H7 (cell line): ENCODE measurements around the gene RXFP4. TPM values are rescaled to one million over a fixed set of nuclear protein-coding genes. Genes with fewer than 3 reads are reported as not detected.
A peak's percentile ranks its signal among the peaks of the same experiment; 100 is the strongest.
"Not testable (repeated sequence)": the region's sequence is repeated elsewhere in the genome, so short reads cannot be mapped to it uniquely, and the experiment has no call there.

Source experiments
- DNase-seq: peaks from one replicate; pipeline ENCODE4 v3.0.0; 2012
- H3K27me3 ChIP-seq: 2 replicates; pipeline ENCODE4 v1.6.0; 2011; ENCODE audit warnings: mild to moderate bottlenecking, low read length; ENCODE audit not compliant: control insufficient read depth, insufficient read depth
- H3K36me3 ChIP-seq: replicated peaks from 2 replicates; pipeline ENCODE4 v1.5.1; 2011; ENCODE audit warnings: low read length; ENCODE audit not compliant: control insufficient read depth, insufficient read depth
- H3K4me3 ChIP-seq: 2 replicates; pipeline ENCODE4 v1.5.1; 2011; ENCODE audit warnings: low read depth, mild to moderate bottlenecking, control low read depth, low read length, moderate library complexity; ENCODE audit not compliant: insufficient read depth
- total RNA-seq: library from RNA; depleted of rRNA; stranded (reverse); fragments of >200 nt; shearing (Covaris generic); gene quantifications from 2 replicates; pipeline ENCODE4 v1.2.3, GENCODE V29; 2014

The RXFP4 gene
- total RNA-seq, 1 experiment from 2014 or later, result not detected

DNA sequence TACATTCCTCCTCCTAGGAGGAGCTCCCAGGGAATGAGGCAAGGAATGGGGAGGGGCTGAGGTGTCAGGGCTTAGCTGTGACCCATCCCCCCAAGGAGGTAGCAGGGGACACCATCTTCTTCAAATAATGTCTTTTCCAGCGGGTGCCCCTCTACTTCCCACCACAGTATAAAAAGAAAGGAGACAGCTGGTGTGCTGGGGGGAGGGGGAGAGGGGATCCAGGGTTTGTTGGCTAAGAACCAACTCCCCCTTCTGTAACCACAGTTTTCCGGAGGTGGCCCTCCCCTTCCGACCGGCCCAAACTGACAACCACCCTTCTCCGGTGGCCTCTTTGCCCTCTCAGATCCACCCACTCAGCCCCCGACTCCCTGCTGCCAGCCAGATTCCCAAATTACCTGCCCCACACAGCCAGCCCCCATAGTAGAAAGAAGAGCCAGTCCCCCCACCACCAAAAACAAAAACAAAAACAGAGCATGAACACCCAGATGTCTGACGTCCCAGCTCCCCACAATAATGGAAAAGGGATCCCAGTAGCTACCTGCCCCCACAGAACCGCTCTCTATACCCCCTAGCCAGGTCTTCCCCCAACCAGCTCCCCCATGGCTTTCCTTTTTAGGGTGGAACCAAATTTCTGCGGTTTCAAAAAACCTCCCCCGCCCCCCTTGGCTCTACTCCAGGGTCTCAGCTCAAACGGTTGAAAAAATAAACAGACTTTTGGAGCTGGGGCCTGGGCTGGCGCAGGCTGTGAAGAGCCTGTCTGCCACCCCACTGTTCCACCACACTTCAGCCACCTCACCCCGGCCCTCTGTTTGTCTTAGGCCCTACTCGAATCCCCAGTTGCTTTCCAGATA, 34.8 kb downstream of the RXFP4 start:
- DNase-seq, result peak; percentile 92
- H3K4me3 ChIP-seq, result peak overlapping the region; percentile 99
- no peaks in the 10 kb centered on the region for H3K27me3 ChIP-seq

DNA sequence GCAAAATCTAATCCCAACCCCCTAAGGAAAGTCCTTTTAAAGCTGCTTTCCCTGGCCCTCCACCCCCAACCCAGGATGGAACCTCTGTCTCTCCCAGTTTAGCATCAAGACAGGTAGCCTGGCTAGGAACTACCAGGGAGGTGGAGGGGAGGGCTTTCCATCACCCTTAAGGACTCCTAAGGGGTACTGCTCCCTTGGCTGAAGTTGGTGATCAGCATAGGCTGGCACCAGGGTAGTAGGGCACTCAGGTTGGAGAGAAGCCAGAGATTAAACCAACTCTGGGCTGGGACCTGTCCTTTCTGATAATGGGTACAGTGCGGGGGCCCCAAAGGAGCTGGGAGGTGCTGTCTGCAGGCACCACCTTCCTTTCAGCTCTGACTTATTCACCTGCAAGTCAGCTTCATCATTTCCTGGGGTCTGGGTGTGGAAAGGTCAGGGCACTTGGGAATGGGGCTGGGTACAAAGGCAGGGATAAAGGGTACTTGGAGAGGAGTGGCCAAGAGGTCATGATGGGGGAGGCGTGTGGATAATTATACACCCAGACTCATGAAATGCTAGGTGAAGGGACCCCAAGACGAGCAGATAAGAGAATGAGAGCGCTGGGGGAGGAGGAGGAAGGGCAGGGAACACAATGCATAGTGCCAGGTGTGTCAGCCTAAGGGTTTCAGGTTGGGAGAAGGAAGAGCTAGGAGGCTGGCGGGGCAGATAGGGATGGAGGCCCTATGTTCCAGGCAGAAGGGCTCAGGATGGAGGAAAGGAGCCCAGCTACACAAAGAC, 35.7 kb downstream of the RXFP4 start:
- Histone ChIP-seq H3K27me3 (no peaks in the 10 kb centered on the region), H3K4me3 (peak overlapping the region; percentile 99), H3K36me3 (no peaks in the 10 kb centered on the region; the same call in none of the 2 replicates)
- DNase-seq, result peak; percentile 58

More for the DNA sequence above, 34.8 kb downstream of the RXFP4 start:
- H3K36me3 ChIP-seq, result no peaks in the 10 kb centered on the region; the same call in none of the 2 replicates

DNA sequence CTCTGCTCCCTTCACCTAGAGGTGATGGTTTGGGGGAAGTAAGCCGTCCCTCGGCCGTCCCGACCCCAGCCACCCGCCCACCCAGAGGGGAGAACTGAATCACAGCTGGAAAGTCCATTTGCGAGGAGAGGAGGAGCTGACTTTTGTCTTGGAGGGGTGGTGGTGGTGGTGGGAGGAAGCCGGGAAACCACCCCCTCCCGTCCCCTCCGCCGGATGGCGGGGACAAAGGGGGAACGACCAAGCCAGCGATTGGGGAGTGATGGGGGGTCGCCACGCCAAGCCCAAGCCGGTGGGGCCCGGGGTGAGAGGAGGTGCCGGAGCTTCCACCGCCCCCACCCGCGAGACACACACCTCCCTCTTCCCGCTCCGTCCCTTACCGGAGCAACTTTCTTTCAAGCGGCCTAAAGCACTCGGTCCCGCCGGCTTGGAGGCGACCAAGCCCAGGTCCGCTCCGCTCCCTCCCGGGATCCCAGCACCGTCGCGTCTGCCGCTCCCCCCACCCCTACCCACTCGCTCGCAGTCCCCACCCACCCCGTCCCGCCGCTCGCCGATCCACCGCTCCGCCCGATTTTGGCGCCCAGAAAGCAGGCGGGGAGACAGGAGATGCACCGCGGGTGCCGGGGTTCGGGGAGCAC, 36.4 kb downstream of the RXFP4 start:
- peak; percentile 85 for DNase-seq

DNA sequence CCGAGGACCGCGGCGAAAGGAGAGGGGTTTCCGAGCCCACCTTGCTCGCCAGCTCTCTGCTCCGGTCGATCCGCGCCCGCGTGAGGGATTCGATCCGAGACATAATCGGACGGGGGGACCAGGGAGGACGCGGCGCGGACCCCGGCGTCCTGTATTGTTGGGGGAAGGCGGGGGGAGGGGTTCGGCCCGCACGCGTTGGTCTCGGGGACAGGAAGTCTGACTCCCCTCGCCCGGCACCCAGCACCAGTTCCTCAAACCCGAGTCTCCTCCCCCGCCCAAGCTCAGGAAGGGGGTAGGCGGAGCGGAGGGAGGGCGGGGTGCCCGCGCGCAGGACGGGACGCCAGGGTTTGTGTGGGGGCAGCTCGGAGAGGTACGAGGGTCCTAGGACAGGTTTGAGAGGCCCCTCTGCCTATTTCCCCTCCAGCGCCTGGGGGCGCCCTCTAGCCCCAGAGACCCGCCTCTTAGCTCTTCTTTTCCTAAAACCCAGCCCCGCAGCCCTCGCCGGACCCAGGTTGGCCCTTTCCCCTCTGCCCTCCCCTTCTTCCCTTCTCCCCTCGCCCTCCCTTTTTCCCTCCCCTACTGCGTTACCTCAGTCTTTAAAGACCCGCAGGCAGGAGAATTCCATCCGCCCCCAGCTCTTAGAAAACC, 37.0 kb downstream of the RXFP4 start, which contains the start of gene ARHGEF2:
ARHGEF2 (minus strand) TSS at position 223 of the 648 bp plus-strand sequence; CDS start at position 103, 120 bp downstream.
- peak; percentile 95 for DNase-seq
- H3K36me3 ChIP-seq, result no peaks in the 10 kb centered on the region; the same call in none of the 2 replicates
- H3K4me3 ChIP-seq, result peak within 1 kb of the TSS; percentile 99
- no peaks in the 10 kb centered on the region for H3K27me3 ChIP-seq

More for the DNA sequence above, 36.4 kb downstream of the RXFP4 start:
- Histone ChIP-seq H3K36me3 (no peaks in the 10 kb centered on the region; the same call in none of the 2 replicates), H3K27me3 (no peaks in the 10 kb centered on the region), H3K4me3 (peak overlapping the region; percentile 99)

DNA sequence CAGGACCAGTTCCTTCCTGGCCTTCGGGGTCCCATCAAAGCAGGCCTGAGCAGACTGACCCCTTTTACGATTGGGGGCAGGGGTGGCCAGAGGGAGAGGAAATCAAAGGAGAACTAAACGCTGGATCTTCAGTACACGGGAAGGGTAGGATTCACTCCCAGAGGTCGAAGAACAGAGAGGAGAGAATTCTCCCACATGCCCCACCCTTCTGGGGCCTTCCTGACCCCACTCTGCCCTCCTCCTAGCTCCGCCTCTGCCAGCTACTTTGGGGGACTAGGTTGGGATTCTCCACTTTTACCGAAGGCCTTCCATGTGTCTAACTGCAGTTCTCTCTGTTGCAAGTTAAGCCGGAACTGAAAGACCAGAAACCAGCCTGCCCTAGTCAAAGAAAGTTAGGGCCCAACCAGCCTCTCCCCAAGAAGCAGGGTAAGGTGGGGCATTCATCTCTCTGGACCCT, 37.6 kb downstream of the RXFP4 start:
- peak; percentile 62 for DNase-seq
- H3K27me3 ChIP-seq, result no peaks in the 10 kb centered on the region
- H3K4me3 ChIP-seq, result peak overlapping the region; percentile 99
- H3K36me3 ChIP-seq, result no peaks in the 10 kb centered on the region; the same call in 1 of the 2 replicates

DNA sequence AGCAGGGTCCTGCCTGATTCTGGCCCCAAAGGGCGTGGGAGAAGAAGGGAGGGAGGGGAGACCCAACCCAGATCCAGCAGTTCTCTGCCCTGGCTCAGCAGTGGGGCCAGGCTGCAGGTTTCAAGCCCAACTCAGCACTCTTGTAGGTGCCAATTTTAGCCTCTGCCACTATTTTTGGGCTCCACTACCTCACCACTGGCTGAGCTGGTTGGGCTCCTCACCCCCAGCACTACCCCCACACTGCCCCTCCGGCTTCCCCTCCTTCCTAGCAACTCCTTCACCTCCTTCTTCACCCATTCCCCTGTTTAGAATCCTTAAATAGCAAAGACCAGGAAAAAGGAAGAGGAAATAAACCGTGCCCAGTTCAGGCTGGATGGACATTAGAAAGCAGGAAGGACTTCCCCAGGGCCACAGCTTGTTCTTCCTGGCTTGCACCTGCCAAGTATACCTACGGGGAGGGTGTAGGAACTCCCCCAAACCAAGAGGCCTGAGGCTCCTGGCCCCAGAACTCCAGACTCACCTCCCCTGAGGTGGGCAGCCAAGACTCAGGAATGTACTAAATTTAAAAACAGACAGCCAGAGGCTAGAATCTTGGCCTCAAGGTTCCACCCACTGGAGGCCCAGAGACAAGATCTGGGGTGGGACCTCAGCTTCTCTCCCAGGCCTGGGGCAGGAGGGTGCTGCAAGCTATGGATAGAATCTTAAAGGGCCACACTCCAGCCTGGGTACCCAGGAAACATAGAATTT, 38.3 kb downstream of the RXFP4 start:
- no peaks in the 10 kb centered on the region for H3K27me3 ChIP-seq

DNA sequence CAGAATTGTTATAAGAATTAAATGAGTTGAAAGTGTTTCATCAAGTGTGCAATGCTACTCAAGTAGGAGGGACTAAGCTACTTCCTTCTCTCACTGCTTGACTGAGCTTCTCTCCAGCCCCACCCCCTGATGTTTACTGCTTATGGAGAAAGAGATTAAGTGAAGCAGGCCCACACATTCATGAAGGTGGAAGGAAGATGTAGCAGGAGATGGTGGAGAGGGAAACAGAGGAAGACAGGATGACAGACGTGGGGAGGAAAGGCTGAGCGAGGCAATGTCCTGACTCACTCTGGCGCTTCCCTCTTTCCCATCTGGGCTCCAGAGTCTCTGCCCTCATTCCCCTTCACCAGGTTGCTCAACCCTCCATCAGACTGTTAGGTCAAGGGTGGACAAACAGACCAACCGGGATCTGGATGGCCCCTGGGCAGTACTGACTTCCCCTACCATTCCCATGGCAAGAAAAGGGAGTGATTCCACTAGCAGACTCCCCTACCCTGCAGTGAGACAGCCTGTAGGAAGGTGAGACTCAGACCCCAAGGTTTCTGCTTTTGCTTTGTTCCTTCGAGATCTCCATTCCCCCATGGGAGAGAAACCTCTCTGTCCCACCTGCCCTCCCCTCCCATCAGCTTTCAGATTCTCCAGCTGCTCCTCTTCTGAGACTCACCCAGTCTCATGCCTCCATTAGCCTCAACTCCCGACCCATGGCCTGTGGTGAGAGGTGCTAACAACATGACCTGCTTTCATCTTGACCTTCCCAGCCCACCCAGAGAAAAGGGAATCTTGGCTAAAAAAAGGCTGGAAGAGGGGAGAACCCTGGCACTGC, 40.0 kb downstream of the RXFP4 start:
- Histone ChIP-seq H3K36me3 (no peaks in the 10 kb centered on the region; the same call in 1 of the 2 replicates), H3K4me3 (no peak overlapping the region), H3K27me3 (no peaks in the 10 kb centered on the region)
- peak; percentile 16 for DNase-seq

More for the DNA sequence above, 38.3 kb downstream of the RXFP4 start:
- H3K4me3 ChIP-seq, result peak overlapping the region; percentile 99
- DNase-seq, result peak; percentile 19
- H3K36me3 ChIP-seq, result no peaks in the 10 kb centered on the region; the same call in 1 of the 2 replicates

DNA sequence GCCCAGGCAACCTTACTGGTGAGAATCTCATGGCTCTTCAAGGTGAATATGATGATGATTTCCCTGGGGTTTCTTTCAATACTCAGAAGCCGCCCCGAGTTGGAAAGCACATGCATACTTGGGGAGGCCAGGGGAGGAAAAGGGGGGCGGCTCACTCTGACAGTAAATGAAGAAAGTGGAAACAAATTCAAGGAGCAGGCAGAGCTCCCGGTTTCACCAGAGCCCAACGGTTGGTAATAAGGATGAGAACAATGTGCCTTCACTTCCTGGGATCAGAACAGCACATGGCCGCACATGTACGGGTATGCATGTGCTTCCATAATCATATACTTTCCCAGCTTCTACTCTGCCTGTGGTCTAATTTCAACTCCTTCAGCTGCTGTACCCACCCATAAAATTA, 40.7 kb downstream of the RXFP4 start:
- Histone ChIP-seq H3K4me3 (no peak overlapping the region), H3K27me3 (no peaks in the 10 kb centered on the region), H3K36me3 (no peaks in the 10 kb centered on the region; the same call in 1 of the 2 replicates)
- DNase-seq, result no peak

DNA sequence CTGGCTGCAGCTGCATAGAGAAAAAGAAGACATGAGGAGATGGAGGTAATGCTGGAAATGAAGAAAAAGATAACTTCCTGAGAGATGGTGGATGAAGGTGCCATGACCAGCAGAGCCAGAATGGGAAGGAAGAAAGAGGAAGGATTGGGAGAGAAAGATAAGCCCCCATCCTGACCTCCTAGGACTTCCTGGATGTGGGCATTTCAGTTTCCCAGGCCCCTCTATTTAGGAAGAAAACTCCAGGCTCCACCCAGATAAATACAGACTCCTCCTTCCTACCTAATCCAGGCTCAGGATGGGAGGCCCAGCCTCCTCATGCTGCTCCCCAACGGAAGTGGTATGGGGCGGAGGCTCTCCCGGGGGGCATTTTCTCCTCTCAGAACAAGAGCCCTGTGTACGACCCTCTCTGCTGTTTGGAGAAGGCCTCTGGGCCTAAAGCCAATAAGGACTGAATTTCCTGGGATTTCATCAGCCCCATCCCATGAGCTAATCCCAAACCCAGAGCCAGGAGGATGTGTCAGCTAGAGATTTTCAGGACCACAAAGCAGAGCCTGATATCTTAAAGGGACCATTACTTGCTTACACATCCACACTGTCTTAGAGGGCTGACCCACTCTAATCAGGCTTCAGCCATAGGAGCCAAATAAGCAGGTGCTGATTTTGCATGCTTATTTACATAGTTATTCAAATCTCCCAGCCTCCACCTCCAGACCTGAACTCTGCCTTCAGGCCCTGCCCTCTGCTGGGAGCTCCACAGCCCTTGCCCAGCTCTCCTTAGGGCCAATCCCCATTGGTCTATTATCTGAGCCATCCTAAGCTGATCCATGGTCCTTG, 42.0 kb downstream of the RXFP4 start:
- H3K36me3 ChIP-seq, result no peaks in the 10 kb centered on the region; the same call in 1 of the 2 replicates
- no peak overlapping the region for H3K4me3 ChIP-seq
- peak; percentile 57 for DNase-seq
- H3K27me3 ChIP-seq, result no peaks in the 10 kb centered on the region

DNA sequence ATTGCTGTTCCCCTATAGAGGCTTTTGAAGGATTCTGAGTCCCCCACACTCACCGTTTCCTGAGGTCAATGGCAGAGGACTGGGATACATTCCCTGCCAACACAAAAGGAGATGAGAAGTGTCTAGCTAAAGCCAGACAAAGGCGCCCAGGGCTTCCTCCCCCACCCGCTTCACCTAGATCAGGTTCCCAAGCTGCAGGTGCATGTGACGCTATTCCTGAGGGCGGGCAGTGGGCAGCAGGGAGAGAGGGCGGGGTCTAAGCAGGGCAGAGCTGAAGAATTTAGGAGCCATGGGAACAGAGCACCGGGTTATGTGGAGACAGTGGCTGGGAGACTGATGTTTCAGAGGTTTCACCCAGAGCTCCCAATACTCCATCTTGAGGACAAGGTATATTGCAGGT, 42.9 kb downstream of the RXFP4 start:
- H3K4me3 ChIP-seq, result no peak overlapping the region
- no peaks in the 10 kb centered on the region; the same call in 1 of the 2 replicates for H3K36me3 ChIP-seq
- DNase-seq, result peak; percentile 85
- H3K27me3 ChIP-seq, result no peaks in the 10 kb centered on the region

DNA sequence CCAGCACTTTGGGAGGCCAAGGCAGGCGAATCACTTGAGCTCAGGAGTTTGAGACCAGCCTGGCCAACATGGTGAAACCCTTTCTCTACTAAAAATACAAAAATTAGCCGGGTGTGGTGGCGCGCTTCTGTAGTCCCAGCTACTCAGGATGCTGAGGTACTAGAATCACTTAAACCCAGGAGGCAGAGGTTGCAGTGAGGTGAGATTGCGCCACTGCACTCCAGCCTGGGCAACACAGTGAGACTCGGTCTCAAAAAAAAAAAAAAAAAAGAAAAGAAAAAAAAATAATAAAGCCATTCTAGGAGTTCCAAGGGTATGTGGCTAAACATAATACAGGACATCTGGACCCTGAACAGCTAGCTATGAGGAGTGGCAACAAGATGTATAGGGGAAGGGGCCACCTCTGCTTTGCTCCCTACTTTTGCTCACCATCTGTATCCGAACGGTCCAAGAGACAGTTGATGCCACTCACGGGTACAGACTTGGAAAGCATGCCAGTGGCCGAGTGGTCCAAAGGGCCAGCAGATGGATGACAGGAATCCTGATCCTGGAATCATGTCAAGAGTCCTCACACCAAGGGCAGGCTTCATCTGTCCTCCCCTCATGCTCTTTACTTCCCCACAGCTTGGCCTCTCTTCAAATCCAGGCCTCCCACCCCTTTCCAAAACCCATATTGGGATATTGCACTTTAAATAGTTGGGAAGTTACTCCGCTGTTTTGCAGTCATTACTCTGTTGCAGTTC, 43.6 kb downstream of the RXFP4 start:
- H3K36me3 ChIP-seq, DNase-seq, H3K4me3 ChIP-seq, H3K27me3 ChIP-seq: not testable (repeated sequence)
